ENCODE data around the gene COL5A1.

The COL5A1 gene

DNA sequence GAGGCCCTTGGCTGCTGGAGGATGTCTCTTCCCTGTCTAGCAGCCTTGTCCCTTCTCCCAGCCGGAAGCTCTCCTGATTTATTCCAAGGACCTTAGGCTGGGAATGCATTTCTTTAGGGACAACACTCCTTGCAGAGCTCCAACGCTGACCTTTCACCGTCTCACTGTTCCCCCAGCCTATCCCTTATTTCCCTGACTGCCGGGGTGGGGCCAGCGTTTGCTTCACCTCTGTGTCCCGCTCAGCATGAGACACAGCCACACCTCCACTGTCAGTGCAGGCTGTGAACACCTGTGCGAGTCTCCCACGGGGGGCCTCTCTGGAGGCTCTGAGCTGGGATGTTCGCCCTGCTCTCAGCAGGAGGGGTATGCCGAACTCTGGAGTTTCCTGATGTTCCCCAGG, 132.8 kb downstream of the COL5A1 start:
- DNase-seq = no peak

DNA sequence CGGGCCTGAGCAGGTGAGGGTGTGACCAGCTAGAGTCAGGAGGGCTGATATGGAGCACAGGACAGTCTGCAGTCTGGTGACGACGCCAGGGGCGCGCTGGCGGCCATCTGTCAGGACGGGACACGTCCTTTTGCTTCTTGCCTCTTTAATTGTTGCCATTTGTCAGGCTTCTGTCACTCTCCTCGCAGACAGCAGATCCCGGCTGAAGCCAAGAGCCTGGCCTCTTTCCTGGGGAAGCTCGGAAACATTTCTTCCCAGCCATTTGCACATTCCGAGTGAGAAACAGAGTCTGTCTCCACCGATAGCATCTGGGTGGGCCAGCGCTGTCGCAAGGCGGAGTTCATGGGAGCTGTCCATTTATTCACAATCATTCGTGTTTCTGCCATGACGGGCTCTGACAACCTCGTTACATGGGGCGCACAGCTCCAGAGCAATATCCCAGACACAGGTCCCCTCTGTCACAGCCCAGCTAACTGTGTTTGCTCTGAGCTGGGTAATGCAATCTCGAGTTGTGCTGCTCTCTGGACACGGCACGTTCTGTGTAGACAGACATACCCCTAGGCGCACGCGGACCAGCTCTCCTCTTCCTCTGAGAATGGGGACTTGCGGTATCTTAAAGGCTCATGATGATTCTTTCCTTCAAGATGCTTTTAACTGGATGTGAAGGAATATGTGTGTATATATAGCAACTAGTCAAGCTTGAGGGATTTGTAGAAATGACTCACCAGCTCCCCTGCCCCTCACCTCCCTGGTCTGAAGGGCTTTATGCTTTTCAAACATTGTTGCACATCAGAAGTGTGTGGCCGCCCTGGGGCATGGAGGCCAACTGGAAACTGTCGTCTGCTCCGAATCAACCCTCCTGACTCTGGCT, 133.7 kb downstream of the COL5A1 start:
- no peak for DNase-seq

DNA sequence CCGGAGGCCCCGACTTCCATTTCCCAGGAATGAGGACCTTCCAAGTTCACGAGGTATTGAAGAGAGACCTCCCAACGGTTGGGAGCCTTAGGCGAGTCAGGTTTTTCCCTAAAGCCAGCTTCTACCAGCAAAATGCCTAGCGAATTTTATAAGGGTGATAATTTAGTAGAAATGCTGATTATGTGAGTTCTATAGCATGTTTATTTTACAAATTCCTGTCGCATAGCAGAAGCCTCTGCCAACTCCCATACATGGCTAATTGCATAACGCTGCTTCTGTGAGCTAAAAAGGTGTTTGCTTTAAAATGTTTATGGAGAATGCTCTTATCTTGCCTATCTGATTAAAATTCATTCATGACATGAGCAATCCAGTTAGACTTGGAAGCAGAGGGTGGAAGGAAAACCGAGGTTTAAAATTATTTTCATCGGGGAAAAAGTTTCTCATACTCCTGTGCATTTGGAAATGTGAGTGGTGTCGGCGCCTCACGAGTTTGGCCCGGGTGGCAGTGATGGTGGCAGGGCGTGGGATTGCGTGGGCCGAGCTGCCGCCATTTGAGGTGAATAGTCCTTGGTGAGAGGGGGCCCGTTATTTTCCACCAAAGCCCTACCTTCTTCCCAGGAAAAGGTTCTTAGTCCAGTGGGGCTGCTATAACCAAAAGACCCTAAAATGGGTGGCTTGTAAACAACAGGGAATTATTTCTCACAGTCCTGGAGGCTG, 134.6 kb downstream of the COL5A1 start:
- DNase-seq = no peak

DNA sequence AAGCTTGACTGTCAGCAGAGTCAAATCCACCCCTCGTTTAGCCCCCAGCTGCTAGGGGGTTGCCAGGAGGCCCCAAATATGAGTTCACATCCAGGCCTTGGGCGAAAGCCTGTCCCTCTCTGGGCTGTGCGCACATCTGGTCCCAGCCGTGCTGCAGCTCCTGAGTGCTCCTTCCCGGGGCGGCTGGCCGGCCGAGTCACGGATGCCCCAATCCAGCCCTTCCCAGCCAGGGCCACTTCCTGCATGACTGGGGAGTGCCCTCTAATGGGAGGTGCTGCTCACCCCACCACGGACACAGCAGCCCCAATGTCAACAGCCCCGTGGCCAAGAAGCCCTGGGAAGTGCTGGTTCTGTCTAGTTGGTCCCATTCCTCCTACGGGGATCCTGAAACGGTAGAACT, 135.6 kb downstream of the COL5A1 start:
- DNase-seq = no peak

DNA sequence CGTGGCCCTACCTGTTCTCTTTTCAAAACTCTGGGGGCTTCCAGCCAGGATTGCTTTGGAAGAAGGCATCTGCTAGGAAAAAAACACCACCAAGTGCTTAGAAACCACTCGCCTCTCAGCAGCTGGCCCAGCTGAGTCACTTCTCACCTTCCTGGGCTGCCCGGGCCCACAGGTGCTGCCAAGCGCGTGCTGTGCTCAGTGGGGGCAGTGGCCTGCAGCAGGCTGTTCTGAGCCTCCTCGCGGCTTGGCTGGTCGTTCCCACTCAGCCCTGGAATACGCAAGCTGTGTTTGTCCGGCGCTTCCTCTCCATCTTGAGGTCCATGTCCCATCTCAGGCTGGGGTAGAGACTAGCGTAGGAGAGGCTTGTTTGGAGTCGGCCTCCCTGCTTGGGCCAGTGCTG, 136.6 kb downstream of the COL5A1 start:
- peak; percentile 86 for DNase-seq

DNA sequence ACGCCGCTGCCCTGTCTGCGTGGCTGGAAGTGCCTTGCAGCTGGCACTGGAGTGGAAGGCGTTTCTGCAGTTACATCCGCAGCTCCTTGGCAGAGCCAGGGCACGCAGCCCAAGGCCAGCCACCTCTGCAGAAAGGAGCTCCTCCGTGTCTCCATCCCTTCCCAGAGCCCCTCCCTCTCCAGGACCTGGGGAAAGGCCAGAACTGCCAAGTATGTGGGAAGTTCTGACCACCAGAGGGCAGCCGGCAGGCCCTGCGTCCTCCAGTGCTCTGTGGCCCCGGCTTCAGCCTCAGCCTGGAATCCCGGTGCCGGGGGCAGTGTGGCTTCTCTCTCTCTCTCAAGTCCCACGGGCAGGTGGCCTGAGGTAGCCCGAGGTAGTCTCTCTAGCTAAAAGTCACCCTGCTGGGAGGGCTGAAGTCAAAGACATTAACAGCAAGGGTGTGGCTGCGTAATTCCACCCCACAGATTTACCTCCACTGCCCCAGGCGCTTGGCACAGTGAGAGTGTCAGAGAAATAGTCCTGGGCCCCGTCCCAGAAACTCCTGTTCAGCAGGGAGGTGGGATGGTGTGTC, 137.3 kb downstream of the COL5A1 start:
- DNase-seq = peak; percentile 61

DNA sequence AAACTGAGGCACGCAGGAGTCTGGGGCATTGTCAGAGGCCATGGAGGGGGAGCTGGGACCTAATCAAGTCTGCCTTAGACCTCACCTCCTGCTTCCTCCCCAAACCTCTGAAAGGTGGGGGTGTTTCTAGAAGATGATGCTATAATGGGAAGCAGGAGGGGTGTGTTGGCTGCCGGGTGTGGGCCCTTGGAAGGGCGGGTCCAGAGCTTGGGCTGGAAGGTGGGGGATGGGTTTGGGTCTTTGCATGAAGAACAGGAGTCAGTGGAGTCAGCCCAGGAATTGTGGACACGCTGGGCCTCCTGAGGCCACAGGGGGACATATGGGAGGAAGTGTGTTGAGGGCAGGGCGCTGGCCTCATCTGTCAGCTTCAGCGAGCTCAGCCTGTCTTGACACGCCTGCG, 138.0 kb downstream of the COL5A1 start:
- no peak for DNase-seq

DNA sequence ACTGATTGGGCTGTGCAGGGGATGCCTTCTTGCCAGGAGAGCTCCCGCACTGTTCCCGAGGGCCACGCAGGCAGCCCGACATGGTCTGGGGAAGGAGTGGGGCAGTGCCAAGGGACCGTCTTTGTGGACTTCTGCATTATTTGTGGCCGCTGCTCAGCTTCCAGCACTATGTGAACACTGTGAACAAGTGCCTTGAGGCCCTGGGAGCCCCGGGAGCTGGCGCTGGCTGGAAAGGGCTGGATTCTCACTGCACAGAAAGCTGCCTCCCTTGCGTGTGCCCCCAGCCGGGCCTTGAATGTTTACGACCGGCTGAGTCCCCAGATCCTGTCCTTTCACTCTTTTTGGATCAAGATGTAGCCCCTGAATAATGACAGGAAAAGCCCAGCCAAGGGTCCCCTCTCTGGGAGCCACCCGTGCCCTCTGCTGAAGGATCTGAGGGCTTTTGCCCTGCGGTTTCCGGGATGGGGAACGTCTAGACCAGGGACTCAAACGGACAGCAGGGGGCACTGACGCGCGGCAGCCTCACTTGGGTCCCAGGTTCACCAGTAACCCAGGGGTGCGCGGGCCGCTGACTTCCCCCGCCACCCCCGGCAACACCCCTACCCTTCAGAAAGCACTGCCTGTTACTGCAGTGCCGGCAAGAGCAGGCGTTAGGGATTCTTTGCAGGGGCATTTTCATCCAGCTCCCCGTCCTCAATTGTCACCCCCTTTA, 140.1 kb downstream of the COL5A1 start:
- DNase-seq = no peak

DNA sequence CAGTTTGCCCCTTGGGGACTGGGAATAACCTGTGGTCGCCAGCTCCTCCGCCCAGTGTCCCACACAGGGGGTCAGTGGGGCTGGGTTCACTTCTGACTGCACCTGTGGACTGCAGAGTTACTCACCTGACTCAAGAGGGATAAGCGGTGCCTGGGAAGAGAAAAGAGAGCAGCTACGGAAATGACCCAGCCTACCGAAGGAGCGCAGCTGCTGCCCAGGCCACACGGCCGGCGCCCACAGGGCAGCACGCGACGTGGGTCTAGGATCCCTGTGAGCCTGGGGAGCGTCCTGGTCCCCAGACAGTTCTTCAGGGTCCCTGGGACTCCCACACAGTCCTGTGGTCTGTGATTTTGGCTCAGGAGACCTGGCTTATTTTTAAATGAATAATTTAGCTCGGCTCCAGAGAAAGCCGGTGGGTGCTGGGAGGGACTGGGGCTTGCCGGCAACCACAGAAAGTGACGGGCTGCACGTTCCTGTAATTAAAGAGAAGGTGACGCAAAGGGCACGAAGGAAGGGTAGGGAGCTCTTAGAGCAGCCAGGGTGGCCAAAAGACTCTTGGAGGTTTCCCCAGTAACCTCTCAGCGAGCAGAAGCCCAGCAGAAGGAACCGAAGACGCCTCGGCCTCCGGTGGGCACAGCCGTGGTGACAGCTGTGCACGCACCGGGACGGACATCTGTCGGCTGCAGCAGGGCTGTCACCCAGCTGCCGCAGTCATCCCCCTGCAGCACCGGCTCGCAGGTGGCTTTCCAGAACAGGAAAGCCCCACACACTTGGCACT, 141.5 kb downstream of the COL5A1 start:
- peak; percentile 96 for DNase-seq

DNA sequence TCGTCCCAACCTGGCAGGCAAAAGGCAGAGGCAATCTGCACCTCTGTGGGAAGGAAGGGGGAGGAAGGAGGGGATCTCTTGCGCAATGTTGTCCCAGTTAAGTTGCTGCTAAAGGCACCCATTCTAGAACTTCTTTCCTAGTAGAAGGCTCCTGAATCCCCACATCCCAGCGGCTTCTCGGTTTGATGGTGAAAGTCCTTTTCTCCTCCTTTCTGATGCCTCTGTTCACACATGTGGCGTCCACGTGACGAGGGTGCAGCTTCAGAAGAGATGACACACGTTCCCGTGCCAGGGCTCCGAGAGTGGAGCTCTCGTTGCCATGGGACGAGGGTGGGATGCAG, 142.1 kb downstream of the COL5A1 start:
- peak; percentile 76 for DNase-seq

DNA sequence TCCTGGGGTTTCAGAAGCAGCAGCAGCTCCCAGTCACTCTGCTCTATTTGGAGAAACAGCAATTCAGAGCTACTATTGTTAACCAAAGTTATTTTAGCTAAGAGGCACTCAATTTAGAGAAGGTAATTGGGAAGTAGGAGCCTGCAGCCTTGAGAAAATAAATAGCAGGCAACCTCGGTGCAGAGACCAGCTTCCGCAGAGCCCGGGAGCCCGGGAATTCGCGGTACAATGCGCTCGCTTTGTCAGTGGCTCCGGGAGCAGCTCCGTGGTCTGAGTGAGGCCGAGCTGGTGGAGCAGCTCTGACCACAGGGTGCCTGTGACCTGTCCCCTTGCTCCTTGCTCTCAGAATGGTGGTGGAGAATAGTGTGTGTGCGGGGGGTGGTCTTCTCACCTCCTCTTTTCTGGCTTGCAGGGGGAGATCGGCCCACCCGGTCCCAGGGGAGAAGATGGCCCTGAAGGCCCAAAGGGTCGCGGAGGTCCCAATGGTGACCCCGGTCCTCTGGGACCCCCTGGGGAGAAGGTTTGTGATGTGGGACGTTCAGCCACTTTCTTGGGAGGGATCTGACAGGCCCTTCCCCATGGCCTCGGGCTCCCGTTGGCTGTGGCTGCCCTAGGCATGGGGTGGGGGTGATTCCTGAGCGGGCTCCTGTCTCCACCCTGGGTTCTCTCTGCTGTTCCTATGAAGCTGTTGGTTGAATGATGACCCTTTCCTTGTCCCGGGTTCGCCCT, 143.1 kb downstream of the COL5A1 start:
- DNase-seq = no peak

DNA sequence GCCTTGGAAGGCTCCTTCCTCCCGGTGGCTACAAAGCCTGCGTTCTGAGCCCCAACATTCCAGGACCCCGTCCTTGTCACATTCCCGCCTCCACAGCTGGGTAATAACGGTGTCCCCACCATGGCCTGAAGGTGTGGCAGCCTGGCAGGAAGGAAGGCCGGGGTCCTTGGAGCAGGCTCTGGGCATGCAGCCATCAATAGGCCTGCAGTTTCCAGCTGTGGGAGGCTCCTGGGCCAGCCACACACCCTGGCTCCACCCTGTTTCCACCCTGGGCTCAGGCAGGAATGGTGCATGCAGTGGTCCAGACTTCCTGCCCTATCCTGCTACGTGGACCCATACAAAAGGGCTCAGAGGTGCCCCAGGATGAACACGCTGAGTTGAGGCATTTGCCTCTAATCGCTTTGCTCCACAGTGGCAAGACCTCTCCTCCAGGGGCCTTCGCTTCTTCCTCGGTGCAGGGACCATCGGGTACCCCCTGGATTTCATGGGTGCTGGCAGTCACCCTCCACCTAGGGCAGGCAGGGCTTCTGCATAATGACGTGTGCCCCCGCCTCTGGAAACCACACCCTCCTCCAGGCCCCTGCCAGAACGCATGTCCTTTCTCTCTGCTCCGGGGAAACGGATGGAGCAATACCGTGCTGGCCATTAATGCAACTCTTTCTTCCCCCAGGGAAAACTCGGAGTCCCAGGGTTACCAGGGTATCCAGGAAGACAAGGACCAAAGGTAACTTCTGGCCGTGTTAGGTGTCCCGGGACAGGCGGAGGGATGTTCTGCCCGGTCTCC, 143.9 kb downstream of the COL5A1 start:
- no peak for DNase-seq

DNA sequence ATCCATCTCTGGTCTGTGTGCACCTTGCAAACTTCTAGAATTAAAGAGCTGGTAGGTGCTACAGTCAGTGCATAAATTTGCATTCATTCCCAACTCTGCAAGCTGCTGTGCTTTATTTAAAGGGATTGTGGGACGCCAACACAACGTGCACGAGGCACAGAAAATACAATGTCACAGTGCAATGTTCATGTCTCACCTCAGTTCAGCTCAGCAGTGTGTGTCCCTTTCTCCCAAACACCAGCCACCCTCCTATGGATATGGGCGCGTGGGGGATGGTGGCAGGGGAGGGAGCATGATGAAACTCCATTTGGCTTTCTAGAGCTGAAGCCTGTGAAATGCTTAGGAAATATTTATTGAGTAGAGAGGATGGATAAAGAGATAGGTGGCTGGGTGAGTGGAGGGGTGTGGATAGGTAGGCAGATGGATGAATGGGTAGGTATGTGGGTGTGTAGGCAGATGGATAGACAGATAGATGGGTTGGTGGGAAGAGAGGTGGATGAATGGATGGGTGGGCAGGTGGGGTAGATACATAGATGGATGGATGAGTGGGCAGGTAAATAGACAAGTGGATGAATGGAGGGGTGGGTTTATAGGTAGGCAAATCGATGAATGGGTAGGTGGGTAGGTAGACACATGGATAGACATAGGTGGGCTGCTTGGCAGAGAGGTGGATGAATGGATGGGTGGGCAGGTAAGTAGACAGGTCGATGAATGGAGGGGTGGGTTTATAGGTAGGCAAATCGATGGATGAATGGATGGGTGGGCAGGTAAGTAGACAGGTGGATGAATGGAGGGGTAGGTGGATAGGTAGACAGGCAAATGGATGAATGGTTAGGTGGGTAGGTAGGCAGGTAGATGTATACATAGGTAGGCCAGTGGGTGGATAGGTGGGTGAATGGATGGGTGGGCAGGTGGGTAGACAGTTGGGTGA, 146.3 kb downstream of the COL5A1 start:
- DNase-seq = no peak

DNA sequence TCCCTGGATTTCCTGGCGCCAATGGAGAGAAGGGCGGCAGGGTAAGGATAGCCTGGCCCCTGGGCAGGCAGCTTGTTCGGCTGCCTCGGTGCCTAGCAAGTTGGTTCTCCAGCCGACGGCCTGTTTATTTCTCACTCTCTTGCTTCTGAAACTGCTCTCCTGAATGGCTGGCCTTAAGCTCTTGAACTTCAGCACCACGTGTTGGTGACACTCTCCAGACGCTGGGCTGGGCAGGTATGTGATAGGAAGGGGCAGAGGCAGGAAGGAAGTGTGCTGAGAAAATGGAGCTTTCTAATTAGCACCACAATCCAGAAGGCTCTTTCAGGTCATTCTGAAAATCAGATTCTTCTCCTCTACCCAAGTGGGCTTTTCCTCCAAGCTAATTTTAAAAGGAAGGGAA, 147.6 kb downstream of the COL5A1 start:
- peak; percentile 76 for DNase-seq

DNA sequence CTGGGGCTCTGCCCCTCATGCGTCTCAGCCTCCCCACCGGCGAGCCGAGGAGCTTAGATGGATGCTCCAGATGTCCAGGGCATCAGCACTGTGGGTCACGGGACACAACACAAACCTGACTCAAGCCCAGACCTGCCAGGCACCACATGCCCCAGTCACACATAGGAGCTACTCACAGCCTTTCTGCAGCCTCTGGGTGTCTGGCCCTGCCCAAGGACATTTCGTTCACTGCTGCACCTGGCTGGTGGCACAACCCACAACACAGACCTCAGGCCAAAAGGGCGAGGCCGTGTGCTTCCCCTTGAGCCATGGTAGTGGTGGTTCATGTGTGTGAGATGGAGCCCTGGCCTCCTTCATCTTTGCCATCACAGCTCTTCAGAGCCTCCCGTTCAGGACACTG, 149.4 kb downstream of the COL5A1 start:
- peak; percentile 55 for DNase-seq

DNA sequence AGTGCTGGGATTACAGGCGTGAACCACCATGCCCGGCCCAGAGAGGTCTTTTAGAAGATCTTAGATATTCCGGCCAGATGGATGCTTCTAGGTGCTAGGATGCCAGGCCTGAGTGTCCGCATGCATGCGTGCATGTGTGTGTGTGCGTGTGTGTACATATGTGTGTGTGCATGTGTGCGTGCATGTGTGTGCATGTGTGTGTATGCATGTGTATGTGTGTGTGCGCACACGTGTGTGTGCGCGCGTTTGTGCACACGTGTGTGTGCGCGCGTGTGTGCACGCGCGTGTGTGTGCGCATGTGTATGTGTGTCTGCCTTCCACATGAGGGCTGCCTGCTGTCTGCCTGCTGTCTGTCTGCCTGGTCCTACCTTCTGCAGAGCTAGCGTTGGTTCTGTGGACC, 151.0 kb downstream of the COL5A1 start:
- DNase-seq = no peak

DNA sequence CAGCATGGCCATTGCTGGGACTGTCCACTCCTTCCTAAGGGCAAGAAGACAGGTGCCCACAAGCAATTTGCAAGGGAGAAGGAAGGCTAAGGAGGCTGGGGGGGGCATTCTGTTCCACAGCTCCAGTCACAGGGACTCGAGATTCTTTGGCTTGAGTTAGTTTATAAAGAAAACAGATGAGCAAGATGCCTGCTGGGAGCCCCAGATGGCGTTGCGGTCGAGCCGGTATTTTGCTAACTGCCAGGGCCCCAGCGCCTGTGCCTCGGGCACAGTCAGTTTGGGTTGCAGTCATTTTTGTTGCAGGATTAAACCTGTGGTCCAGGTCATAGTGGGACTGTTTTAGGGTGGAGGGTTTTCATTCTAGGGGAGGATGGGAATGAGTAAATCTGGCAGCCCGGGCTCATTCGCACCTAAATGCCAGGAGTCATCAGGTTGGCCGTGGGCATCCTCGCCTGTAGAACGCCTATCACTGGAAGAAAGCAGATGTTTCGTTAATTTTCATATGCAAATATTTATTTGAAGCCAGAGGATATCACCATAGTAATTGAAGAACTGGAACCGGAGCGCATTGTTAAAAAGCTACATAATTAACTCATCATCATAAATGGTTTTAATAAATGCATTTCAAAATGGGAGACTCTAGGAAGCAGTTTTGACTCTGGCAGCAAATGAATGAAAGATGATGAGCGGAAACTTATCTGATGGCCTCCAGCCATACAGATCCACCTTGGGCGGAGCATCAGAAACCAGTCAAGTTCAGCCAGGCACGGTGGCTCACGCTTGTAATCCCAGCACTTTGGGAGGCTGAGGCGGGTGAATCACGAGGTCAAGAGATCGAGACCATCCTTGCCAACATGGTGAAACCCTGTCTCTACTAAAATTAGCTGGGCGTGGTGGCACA, 151.9 kb downstream of the COL5A1 start:
- DNase-seq = peak; percentile 61

DNA sequence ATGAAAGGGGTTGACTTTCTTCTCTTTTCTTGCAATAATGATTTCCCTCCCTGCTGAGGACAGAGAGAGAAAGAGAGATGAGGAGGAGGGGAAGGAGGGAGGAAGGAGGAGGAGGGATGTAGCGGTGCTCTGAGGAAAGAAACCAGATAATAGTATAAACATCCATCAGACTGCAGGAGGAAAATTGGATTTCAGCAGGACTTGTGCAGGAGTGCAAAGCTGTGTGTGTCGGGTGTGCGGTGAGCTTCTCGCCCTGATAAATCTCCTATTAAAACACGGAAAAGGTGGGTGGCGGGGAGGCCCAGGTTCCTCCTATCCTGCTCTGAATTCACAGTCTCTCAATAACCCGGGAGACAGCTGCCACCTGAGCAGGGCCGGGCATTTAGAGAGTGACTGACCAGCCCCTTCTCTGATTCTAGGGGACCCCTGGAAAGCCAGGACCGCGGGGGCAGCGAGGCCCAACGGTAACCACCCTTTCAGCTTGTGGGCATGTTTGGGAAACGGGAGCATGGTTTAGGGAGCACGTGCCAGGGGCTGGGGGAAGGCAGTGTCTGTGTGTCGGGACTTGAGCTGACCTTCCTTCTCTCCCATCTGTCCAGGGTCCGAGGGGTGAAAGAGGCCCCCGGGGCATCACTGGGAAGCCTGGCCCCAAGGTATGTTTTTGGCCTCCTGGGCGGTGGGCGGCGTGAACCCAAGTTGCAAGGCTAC, 153.2 kb downstream of the COL5A1 start:
- DNase-seq = no peak

All from RPMI8226 (cell line).